GM12878 (cell line): ENCODE measurements around the gene RNF223. TPM values are rescaled to one million over a fixed set of nuclear protein-coding genes. Genes with fewer than 3 reads are reported as not detected.

Experiments
- ATAC-seq: fragments of 200-7000 bp; cut with Tn5 transposase; 3 replicates; pipeline ENCODE4 v1.9.1; 2020; ENCODE audit warnings: mild to moderate bottlenecking, moderate library complexity
- BruUV-seq: library from RNA; stranded (reverse); fragments of 400-500 nt; replicated peaks from 2 replicates; lab custom pipeline; 2021; lab: Mats Ljungman, UMichigan
- CTCF ChIA-PET: fragments of 300-600 bp; sonication (Branson Sonifier 250); formaldehyde crosslinking; extraction: SDS; loops from one replicate; lab custom pipeline; 2021; ENCODE audit warnings: inconsistent platforms; lab: Yijun Ruan, JAX
- POLR2A ChIA-PET: fragments of 350-600 bp; formaldehyde crosslinking; extraction: SDS; loops from one replicate; lab custom pipeline; 2021; ENCODE audit warnings: inconsistent platforms; lab: Charles Lee
- RAD21 ChIA-PET: fragments of 300-600 bp; sonication (Branson Sonifier 250); formaldehyde crosslinking; loops from one replicate; lab custom pipeline; 2023; ENCODE audit warnings: antibody characterized with exemption; ENCODE audit not compliant: unreplicated experiment; lab: Charles Lee
- SMC1A ChIA-PET: fragments of 300-600 bp; sonication (Branson Sonifier 250); formaldehyde crosslinking; loops from one replicate; lab custom pipeline; 2023; ENCODE audit not compliant: unreplicated experiment, uncharacterized antibody; lab: Charles Lee
- DNase-seq: peaks from one replicate; pipeline ENCODE4 v3.0.0-alpha.2; 2011; ENCODE audit warnings: low read depth, low spot score
- FAIRE-seq: peaks from 3 replicates; lab custom pipeline; 2011; peaks lifted over from hg19 to GRCh38; lab: Jason Lieb, UNC
- H2AFZ ChIP-seq: 2 replicates; pipeline ENCODE4 v1.6.0; 2011; ENCODE audit warnings: low read depth, low read length, control low read depth; ENCODE audit not compliant: control insufficient read depth
- H3K27ac ChIP-seq: 2 replicates; pipeline ENCODE4 v1.5.1; 2011; ENCODE audit warnings: control low read depth; ENCODE audit not compliant: control insufficient read depth, insufficient read depth
- H3K27me3 ChIP-seq, 2 experiments: replicated peaks in 1 of 2; 2 replicates each; pipeline versions ENCODE4 v1.6.0 to v1.6.1; 2011; ENCODE audit warnings: low read length in 1 of 2; ENCODE audit not compliant: control insufficient read depth in 2 of 2, insufficient read depth in 2 of 2
- H3K36me3 ChIP-seq, 2 experiments: 2 replicates each; pipeline ENCODE4 v1.5.1; 2011; ENCODE audit warnings: low read length in 1 of 2; ENCODE audit not compliant: control insufficient read depth in 2 of 2, insufficient read depth in 2 of 2
- H3K4me1 ChIP-seq: 2 replicates; pipeline ENCODE4 v1.6.1; 2011; ENCODE audit warnings: mild to moderate bottlenecking, low read length, moderate library complexity, mixed read lengths; ENCODE audit not compliant: control insufficient read depth, insufficient read depth
- H3K4me2 ChIP-seq: 2 replicates; pipeline ENCODE4 v1.6.0; 2011; ENCODE audit warnings: control low read depth; ENCODE audit not compliant: control insufficient read depth, insufficient read depth
- H3K4me3 ChIP-seq: fragments of 200-600 bp; sonication (generic); 2 replicates; pipeline ENCODE4 v1.5.1; 2016
- H3K79me2 ChIP-seq: 2 replicates; pipeline ENCODE4 v1.6.0; 2011; ENCODE audit warnings: low read length; ENCODE audit not compliant: control insufficient read depth, insufficient read depth
- H3K9ac ChIP-seq: 2 replicates; pipeline ENCODE4 v1.8.0; 2011; ENCODE audit warnings: low read length, control low read depth, mixed read lengths; ENCODE audit not compliant: control insufficient read depth, insufficient read depth
- H3K9me3 ChIP-seq: replicated peaks from 3 replicates; pipeline ENCODE4 v1.5.1; 2011; ENCODE audit warnings: mild to moderate bottlenecking, low read length; ENCODE audit not compliant: control insufficient read depth, insufficient read depth
- H4K20me1 ChIP-seq: 2 replicates; pipeline ENCODE4 v1.6.0; 2011; ENCODE audit not compliant: control insufficient read depth, insufficient read depth
- CREM ChIP-seq: IDR thresholded peaks from 2 replicates; pipeline ENCODE4 v1.6.1; 2014; ENCODE audit warnings: antibody characterized with exemption, low read depth
- ELK1 ChIP-seq: IDR thresholded peaks from 2 replicates; pipeline ENCODE4 v1.6.1; 2012; ENCODE audit warnings: low read depth, low read length, improper control_type of control experiment
- KDM1A ChIP-seq: fragments of 200-600 bp; sonication (generic); IDR thresholded peaks from 2 replicates; pipeline ENCODE4 v1.6.1; 2016; ENCODE audit warnings: borderline replicate concordance
- POLR2AphosphoS5 ChIP-seq: IDR thresholded peaks from 2 replicates; pipeline ENCODE4 v1.6.1; 2011; ENCODE audit warnings: mild to moderate bottlenecking, low read length, inconsistent platforms
- RELB ChIP-seq: fragments of 450-650 bp; IDR thresholded peaks from 2 replicates; pipeline ENCODE4 v1.6.1; 2017; ENCODE audit warnings: low read depth, mild to moderate bottlenecking, moderate library complexity
- SREBF1 ChIP-seq: IDR thresholded peaks from 2 replicates; pipeline ENCODE4 v1.6.1; 2012; ENCODE audit warnings: mild to moderate bottlenecking, low read length
- TCF12 ChIP-seq: IDR thresholded peaks from 2 replicates; pipeline ENCODE4 v1.6.1; 2011; ENCODE audit warnings: low read depth, mild to moderate bottlenecking, low read length
- ZNF687 ChIP-seq: fragments of 450-650 bp; IDR thresholded peaks from 2 replicates; pipeline ENCODE4 v1.6.1; 2017; ENCODE audit warnings: mild to moderate bottlenecking, moderate library complexity
- WGBS: methylation state at CpG from one replicate; pipeline ENCODE4 v1.1.6; 2016; ENCODE audit warnings: low lambda C conversion rate; ENCODE audit not compliant: insufficient replicate concordance, insufficient coverage; ENCODE audit errors: missing lambda C conversion rate; 5-methylcytosine and 5-hydroxymethylcytosine counted together
- in situ Hi-C: fragments of 300-500 bp; cut with MboI; formaldehyde crosslinking; loops from 9 replicates; pipeline ENCODE4 v1.14.3; 2018; ENCODE audit warnings: mixed read lengths
- intact Hi-C: fragments of 100-400 bp; cut with micrococcal nuclease; formaldehyde crosslinking; loops from one replicate; pipeline ENCODE4 v1.14.2; 2022; ENCODE audit not compliant: unreplicated experiment
- polyA plus RNA-seq, 11 experiments: library from polyadenylated mRNA; depleted of rRNA in 4 of 11; unstranded in 6 of 11; stranded (reverse) in 5 of 11; fragments of >200 nt; fragmentation: Nextera tagmentation in 4 of 11; fragmentation: Illumina TruSeq in 1 of 11; extraction: Ambion mirVana in 4 of 11; extraction: Trizol in 1 of 11; gene quantifications; 1 replicate in 1 of 11; 2 replicates in 10 of 11; pipeline versions ENCODE4 v1.2.1 to v1.2.3, GENCODE V29; 2011 to 2016; ENCODE audit warnings: inconsistent platforms in 2 of 11, missing spikeins in 2 of 11, low read depth in 1 of 11
- total RNA-seq, 4 experiments: library from RNA; depleted of rRNA in 3 of 4; stranded (reverse); fragments of >200 nt in 3 of 4; fragmentation: Illumina TruSeq in 1 of 4; extraction: Trizol in 1 of 4; gene quantifications; 2 replicates each; pipeline versions ENCODE4 v1.2.1 to v1.2.3, GENCODE V29; 2013 to 2021
- TF ChIP-seq, protein P1 (sequence below): IDR thresholded peaks from 2 replicates; pipeline ENCODE4 v1.6.1; 2011; ENCODE audit warnings: mild to moderate bottlenecking, low read depth, low read length, moderate library complexity; ENCODE audit not compliant: insufficient replicate concordance

RNF223 gene
- total and polyA plus RNA-seq, 10 of the 15 experiments (the other 5 are each of a cell fraction or from before 2014, with no cell fraction given), result 0.06 TPM; not detected in 9

- TF ChIP-seq RELB (0 out of 2 replicates have a peak, but pooled peaks have one; percentile 25), CREM (peak; percentile 39; the same call in 1 of the 2 replicates)
Observed at GRCh38 chr1:1030867-1031658, 43.0 kb downstream of the RNF223 start (continued).

DNA sequence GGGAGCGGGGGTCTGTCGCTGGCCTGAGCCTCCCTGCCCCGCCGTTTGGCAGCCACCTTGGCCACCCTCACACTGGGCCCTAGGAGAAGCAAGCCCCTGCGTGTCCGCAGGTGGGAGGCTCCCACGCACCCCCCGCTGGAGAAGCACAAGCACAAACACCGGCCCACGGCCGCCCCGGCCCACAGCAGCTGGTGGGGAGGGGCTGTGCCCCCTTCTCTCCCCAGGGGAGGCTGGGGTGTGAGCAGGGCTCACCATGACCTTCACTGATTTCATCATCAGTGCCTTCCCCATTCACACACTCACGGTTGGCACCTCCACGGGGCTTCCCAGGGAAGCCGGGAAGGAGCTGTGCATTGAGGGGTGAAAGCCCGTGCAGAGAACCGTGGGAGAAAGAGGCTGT, 46.3 kb downstream of the RNF223 start:
- ChIA-PET RAD21 (interaction anchor here (0.5 kb wide), 1 partner anchor 223 kb away, joined by 3 read pairs; no protein-coding TSS in a partner anchor), POLR2A (no interaction called here), SMC1A (no interaction called here), CTCF (no interaction called here)
- Histone ChIP-seq H4K20me1 (no peaks in the 10 kb centered on the region), H3K79me2 (no peaks in the 10 kb centered on the region), H2AFZ (no peak overlapping the region), H3K4me3 (no peak overlapping the region), H3K9ac (no peak overlapping the region), H3K9me3 (no peaks in the 10 kb centered on the region), H3K4me1 (peaks cover 21% of the 10 kb centered on the region), H3K4me2 (no peak overlapping the region), H3K27ac (no peak overlapping the region), H3K27me3 (no peaks in the 10 kb centered on the region), H3K36me3 (no peaks in the 10 kb centered on the region; a peak in 1 of 4 replicates)
- 31% methylated on average over 17 of the region's 17 CpGs for WGBS
- in situ Hi-C loops (no loop called here), intact Hi-C loops (no loop called here)
- ATAC-seq, result no peak
- no TSS peak for BruUV-seq
- no peak for DNase-seq
- FAIRE-seq, result no peak
- TF ChIP-seq KDM1A (no peak), SREBF1 (no peak), ZNF687 (no peak), ELK1 (no peak), TCF12 (no peak), RELB (no peak), POLR2AphosphoS5 (no peak)
- TF ChIP-seq, protein P1, sequence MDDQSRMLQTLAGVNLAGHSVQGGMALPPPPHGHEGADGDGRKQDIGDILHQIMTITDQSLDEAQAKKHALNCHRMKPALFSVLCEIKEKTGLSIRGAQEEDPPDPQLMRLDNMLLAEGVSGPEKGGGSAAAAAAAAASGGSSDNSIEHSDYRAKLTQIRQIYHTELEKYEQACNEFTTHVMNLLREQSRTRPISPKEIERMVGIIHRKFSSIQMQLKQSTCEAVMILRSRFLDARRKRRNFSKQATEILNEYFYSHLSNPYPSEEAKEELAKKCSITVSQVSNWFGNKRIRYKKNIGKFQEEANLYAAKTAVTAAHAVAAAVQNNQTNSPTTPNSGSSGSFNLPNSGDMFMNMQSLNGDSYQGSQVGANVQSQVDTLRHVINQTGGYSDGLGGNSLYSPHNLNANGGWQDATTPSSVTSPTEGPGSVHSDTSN, result no peak
